Prostate gland (tissue), 2 donors: ENCODE results near the gene CLIC1. TPM values are rescaled to one million over a fixed set of nuclear protein-coding genes. Genes with fewer than 3 reads are reported as not detected.
A peak's percentile ranks its signal among the peaks of the same experiment; 100 is the strongest.

Experiments used
- DNase-seq: peaks from one replicate; pipeline ENCODE4 v3.0.0-alpha.2; 2019; ENCODE audit warnings: low spot score
- H3K27ac ChIP-seq, 2 donors: fragments of 200-600 bp; sonication (generic); 2 replicates each; pipeline ENCODE4 v1.5.1; 2017 to 2019
- H3K27me3 ChIP-seq: fragments of 200-600 bp; sonication (generic); replicated peaks from 2 replicates; pipeline ENCODE4 v1.5.1; 2019; ENCODE audit not compliant: insufficient read depth
- H3K36me3 ChIP-seq, 2 donors: fragments of 200-600 bp; sonication (generic); 1 replicate in 1 of 2; 2 replicates in 1 of 2; pipeline versions ENCODE4 v1.5.1 to v1.8.1; 2017 to 2019
- H3K4me1 ChIP-seq: fragments of 200-600 bp; sonication (generic); replicated peaks from 2 replicates; pipeline ENCODE4 v1.5.1; 2019
- H3K4me3 ChIP-seq, 2 donors: fragments of 200-600 bp; sonication (generic); 2 replicates each; pipeline ENCODE4 v1.5.1; 2017 to 2019
- H3K9me3 ChIP-seq: fragments of 200-600 bp; sonication (generic); 2 replicates; pipeline ENCODE4 v1.5.1; 2017
- CTCF ChIP-seq, 4 experiments: fragments of 200-600 bp in 2 of 4; fragments of 450-650 bp in 2 of 4; sonication (generic) in 2 of 4; IDR thresholded peaks; 1 replicate in 3 of 4; 2 replicates in 1 of 4; pipeline ENCODE4 v1.5.1; 2016 to 2019; ENCODE audit warnings: antibody characterized with exemption in 4 of 4, mild to moderate bottlenecking in 2 of 4, moderate library complexity in 2 of 4
- POLR2A ChIP-seq: fragments of 450-650 bp; IDR thresholded peaks from one replicate; pipeline ENCODE4 v1.6.1; 2016; ENCODE audit warnings: antibody characterized with exemption, mild to moderate bottlenecking
- POLR2AphosphoS5 ChIP-seq: sonication (generic); formaldehyde crosslinking; IDR thresholded peaks from one replicate; pipeline ENCODE4 v1.6.1; 2017; ENCODE audit warnings: antibody characterized with exemption
- WGBS: methylation state at CpG from one replicate; pipeline ENCODE4 v1.1.5; 2018; 5-methylcytosine and 5-hydroxymethylcytosine counted together
- intact Hi-C: fragments of 100-400 bp; cut with DNase I; formaldehyde crosslinking; loops from one replicate; pipeline ENCODE4 v1.14.2; 2022
- total RNA-seq, 2 donors: library from RNA; depleted of rRNA; stranded (reverse); fragments of >200 nt; gene quantifications; one replicate each; pipeline ENCODE4 v1.1.0, GENCODE V29; 2016

Gene CLIC1
- total RNA-seq, 2 donors from 2014 or later = 224 to 331 TPM

GRCh38 chr6:31769684-31770371 is 33.5 kb upstream of the CLIC1 start:
- intact Hi-C loops = loop anchor here (5.0 kb wide), 1 partner anchor 88 kb away; the partner anchor contains the start of gene LY6G5C
- Histone ChIP-seq H3K36me3 (no peaks in the 10 kb centered on the region), H3K4me3 (no peak overlapping the region), H3K4me1 (no peaks in the 10 kb centered on the region), H3K27ac (no peak overlapping the region), H3K9me3 (no peaks in the 10 kb centered on the region), H3K27me3 (no peaks in the 10 kb centered on the region)
- TF ChIP-seq POLR2AphosphoS5 (peak; percentile 48), POLR2A (no peak), CTCF (IDR thresholded peaks at IDR 0.05) (peak; percentile 55 to 82 (median 75))
- peak; percentile 65 for DNase-seq
- WGBS = 57% methylated on average over 12 of the region's 12 CpGs

GRCh38 chr6:31768363-31769257 is 32.3 kb upstream of the CLIC1 start:
- Histone ChIP-seq H3K27me3 (no peaks in the 10 kb centered on the region), H3K27ac (no peak overlapping the region), H3K4me3 (no peak overlapping the region), H3K36me3 (no peaks in the 10 kb centered on the region), H3K4me1 (no peaks in the 10 kb centered on the region), H3K9me3 (no peaks in the 10 kb centered on the region)
- TF ChIP-seq POLR2AphosphoS5 (no peak), CTCF (IDR thresholded peaks at IDR 0.05) (no peak), POLR2A (no peak)
- intact Hi-C loops = no loop called here
- DNase-seq = no peak
- 94% methylated on average over 18 of the region's 18 CpGs for WGBS

GRCh38 chr6:31767096-31767645 is 30.8 kb upstream of the CLIC1 start:
- intact Hi-C loops = no loop called here
- no peaks in the 10 kb centered on the region for H3K9me3 ChIP-seq
- TF ChIP-seq CTCF (IDR thresholded peaks at IDR 0.05) (no peak), POLR2A (no peak), POLR2AphosphoS5 (no peak)
- no peaks in the 10 kb centered on the region for H3K36me3 ChIP-seq
- WGBS = 83% methylated on average over 6 of the region's 6 CpGs
- H3K4me1 ChIP-seq = no peaks in the 10 kb centered on the region
- no peak overlapping the region for H3K27ac ChIP-seq
- DNase-seq = no peak
- no peak overlapping the region for H3K4me3 ChIP-seq
- no peaks in the 10 kb centered on the region for H3K27me3 ChIP-seq

DNA sequence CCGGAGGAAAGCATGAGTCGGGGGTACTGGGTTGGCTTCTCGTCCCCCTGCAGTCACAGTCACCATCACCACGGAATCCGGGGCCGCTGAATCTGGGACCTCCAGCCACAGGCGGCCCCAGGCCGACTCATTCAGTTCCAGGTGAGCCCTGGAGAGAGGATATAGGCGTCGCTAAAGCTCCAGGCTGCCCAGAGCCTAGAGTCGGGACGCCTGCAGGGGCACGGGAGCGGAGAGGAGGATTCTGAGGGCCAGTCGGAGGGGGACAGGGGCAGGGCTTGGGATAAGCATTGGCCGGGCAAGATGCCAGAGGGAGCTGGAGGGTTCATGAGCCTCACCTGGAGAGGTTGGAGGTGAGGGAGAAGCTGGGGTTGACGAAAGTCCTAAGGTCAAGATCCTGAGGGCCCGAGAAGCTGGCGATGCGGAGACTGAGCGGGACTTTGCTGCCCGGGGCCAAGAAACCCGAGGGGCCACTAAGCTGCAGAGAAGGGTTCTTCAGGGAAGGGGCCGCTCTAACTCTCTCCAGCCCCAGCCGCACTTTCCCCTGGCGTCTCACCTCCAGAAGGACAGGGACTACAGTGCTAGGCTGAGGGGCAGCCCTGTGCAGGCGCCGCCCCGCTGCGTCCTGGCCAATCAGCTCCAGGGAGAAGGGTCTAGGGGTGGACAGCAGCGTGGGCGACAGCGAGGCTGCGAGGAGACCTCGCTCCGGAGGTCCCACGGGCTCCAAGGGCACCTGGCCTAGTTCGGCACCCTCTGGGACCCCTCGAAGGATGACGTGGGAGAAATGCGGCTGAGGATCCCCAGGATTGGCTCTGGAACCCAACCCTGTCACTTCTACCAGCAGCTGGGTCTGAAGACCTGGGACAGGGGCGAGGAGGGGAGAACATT is 29.8 kb upstream of the CLIC1 start:
- peak overlapping the region in 1 of 2 donors; percentile 15 for H3K4me3 ChIP-seq
- intact Hi-C loops = no loop called here
- no peak overlapping the region for H3K27ac ChIP-seq
- no peak for TF ChIP-seq CTCF (IDR thresholded peaks at IDR 0.05)
- TF ChIP-seq POLR2A = no peak
- no peak for TF ChIP-seq POLR2AphosphoS5
- H3K36me3 ChIP-seq = no peaks in the 10 kb centered on the region
- no peak for DNase-seq
- H3K27me3 ChIP-seq = no peaks in the 10 kb centered on the region
- H3K9me3 ChIP-seq = no peaks in the 10 kb centered on the region
- 37% methylated on average over 42 of the region's 42 CpGs for WGBS
- H3K4me1 ChIP-seq = no peaks in the 10 kb centered on the region
